Neural cell (in vitro differentiated cells): Measurements from ENCODE around the gene CLTB. TPM values are rescaled to one million over a fixed set of nuclear protein-coding genes. Genes with fewer than 3 reads are reported as not detected.

Experiments
- H2AFZ ChIP-seq: fragments of 200-600, 300-800 bp; sonication (generic), shearing (Covaris generic); 2 replicates; pipeline ENCODE4 v1.6.0; 2014; ENCODE audit warnings: low read depth, mild to moderate bottlenecking, antibody characterized with exemption, low read length, moderate library complexity
- H3F3A ChIP-seq: fragments of 200-600 bp; shearing (Covaris generic); 2 replicates; pipeline ENCODE4 v1.6.1; 2016; ENCODE audit warnings: mild to moderate bottlenecking, moderate library complexity, mixed read lengths, antibody characterized with exemption, low read length; ENCODE audit not compliant: insufficient read depth, poor library complexity, severe bottlenecking
- H3K27ac ChIP-seq: fragments of 200-600, 300-800 bp; sonication (generic), shearing (Covaris generic); 2 replicates; pipeline ENCODE4 v1.5.1; 2014; ENCODE audit warnings: mild to moderate bottlenecking, low read length, moderate library complexity
- H3K27me3 ChIP-seq: fragments of 300-800, 200-600 bp; sonication (generic), shearing (Covaris generic); 2 replicates; pipeline ENCODE4 v1.6.0; 2014; ENCODE audit warnings: mild to moderate bottlenecking, low read depth, low read length, moderate library complexity; ENCODE audit not compliant: insufficient read depth
- H3K36me3 ChIP-seq: fragments of 300-800, 200-600 bp; sonication (generic), shearing (Covaris generic); 2 replicates; pipeline ENCODE4 v1.5.1; 2014; ENCODE audit warnings: mild to moderate bottlenecking, antibody characterized with exemption, low read length, moderate library complexity; ENCODE audit not compliant: insufficient read depth
- H3K4me2 ChIP-seq: fragments of 300-800, 200-600 bp; sonication (generic), shearing (Covaris generic); 2 replicates; pipeline ENCODE4 v1.6.0; 2014; ENCODE audit warnings: mild to moderate bottlenecking, low read length
- H3K4me3 ChIP-seq: fragments of 300-800, 200-600 bp; sonication (generic), shearing (Covaris generic); 2 replicates; pipeline ENCODE4 v1.5.1; 2014; ENCODE audit warnings: mild to moderate bottlenecking, low read length, moderate library complexity
- H3K79me2 ChIP-seq: fragments of 200-600 bp; shearing (Covaris generic); replicated peaks from 2 replicates; pipeline ENCODE4 v1.6.0; 2014; ENCODE audit warnings: mild to moderate bottlenecking, low read length, moderate library complexity; ENCODE audit not compliant: insufficient read depth
- H3K9ac ChIP-seq: fragments of 300-800, 200-600 bp; sonication (generic), shearing (Covaris generic); 2 replicates; pipeline ENCODE4 v1.6.1; 2016; ENCODE audit warnings: mild to moderate bottlenecking, low read length, mixed read lengths
- H3K9me2 ChIP-seq: fragments of 200-600 bp; shearing (Covaris generic); 2 replicates; pipeline ENCODE4 v1.6.1; 2016; ENCODE audit warnings: mild to moderate bottlenecking, low read length, mixed read lengths; ENCODE audit not compliant: insufficient read depth
- H3K9me3 ChIP-seq: fragments of 200-600, 300-800 bp; sonication (generic), shearing (Covaris generic); 2 replicates; pipeline ENCODE4 v1.6.1; 2016; ENCODE audit warnings: mild to moderate bottlenecking, mixed run types, low read length, moderate library complexity, mixed read lengths
- H4K20me1 ChIP-seq: fragments of 200-600 bp; shearing (Covaris generic); 2 replicates; pipeline ENCODE4 v1.6.1; 2016; ENCODE audit warnings: mild to moderate bottlenecking, mixed run types; ENCODE audit not compliant: insufficient read depth
- EP300 ChIP-seq: fragments of 450-650 bp; conservative IDR thresholded peaks from 2 replicates; pipeline ENCODE4 v1.6.1; 2014; ENCODE audit warnings: antibody characterized with exemption, mild to moderate bottlenecking, moderate library complexity; ENCODE audit not compliant: poor library complexity, severe bottlenecking
- EZH2 ChIP-seq: fragments of 200-600, 300-800 bp; shearing (Covaris generic), sonication (generic); IDR thresholded peaks from 2 replicates; pipeline ENCODE4 v1.6.1; 2014; ENCODE audit warnings: antibody characterized with exemption, low read length, borderline replicate concordance, mild to moderate bottlenecking; ENCODE audit not compliant: insufficient read depth, poor library complexity, severe bottlenecking
- MXI1 ChIP-seq: fragments of 450-650 bp; conservative IDR thresholded peaks from 2 replicates; pipeline ENCODE4 v1.6.1; 2014; ENCODE audit warnings: antibody characterized with exemption, mild to moderate bottlenecking; ENCODE audit not compliant: poor library complexity, severe bottlenecking
- POLR2AphosphoS5 ChIP-seq: IDR thresholded peaks from 2 replicates; pipeline ENCODE4 v1.6.1; 2012
- RAD21 ChIP-seq: fragments of 450-650 bp; conservative IDR thresholded peaks from 2 replicates; pipeline ENCODE4 v1.6.1; 2014; ENCODE audit warnings: antibody characterized with exemption, mild to moderate bottlenecking, moderate library complexity
- SMC3 ChIP-seq: fragments of 450-650 bp; conservative IDR thresholded peaks from 2 replicates; pipeline ENCODE4 v1.6.1; 2014; ENCODE audit warnings: antibody characterized with exemption, mild to moderate bottlenecking, moderate library complexity; ENCODE audit not compliant: poor library complexity
- TAF1 ChIP-seq: IDR thresholded peaks from 2 replicates; pipeline ENCODE4 v1.6.1; 2012; ENCODE audit warnings: low read depth
- polyA plus RNA-seq: library from polyadenylated mRNA; depleted of rRNA; stranded (reverse); fragments of >200 nt; gene quantifications from 2 replicates; pipeline ENCODE4 v1.2.3, GENCODE V29; 2014
- TF ChIP-seq, protein P1 (sequence below): fragments of 450-650 bp; IDR thresholded peaks from 2 replicates; pipeline ENCODE4 v1.5.1; 2014; ENCODE audit warnings: antibody characterized with exemption, mild to moderate bottlenecking, moderate library complexity; ENCODE audit not compliant: poor library complexity, severe bottlenecking
- TF ChIP-seq, protein P2 (sequence below): IDR thresholded peaks from 2 replicates; pipeline ENCODE4 v1.6.1; 2012; ENCODE audit warnings: borderline replicate concordance

Gene CLTB
- polyA plus RNA-seq, 1 donor from 2014 or later = 239 TPM

DNA sequence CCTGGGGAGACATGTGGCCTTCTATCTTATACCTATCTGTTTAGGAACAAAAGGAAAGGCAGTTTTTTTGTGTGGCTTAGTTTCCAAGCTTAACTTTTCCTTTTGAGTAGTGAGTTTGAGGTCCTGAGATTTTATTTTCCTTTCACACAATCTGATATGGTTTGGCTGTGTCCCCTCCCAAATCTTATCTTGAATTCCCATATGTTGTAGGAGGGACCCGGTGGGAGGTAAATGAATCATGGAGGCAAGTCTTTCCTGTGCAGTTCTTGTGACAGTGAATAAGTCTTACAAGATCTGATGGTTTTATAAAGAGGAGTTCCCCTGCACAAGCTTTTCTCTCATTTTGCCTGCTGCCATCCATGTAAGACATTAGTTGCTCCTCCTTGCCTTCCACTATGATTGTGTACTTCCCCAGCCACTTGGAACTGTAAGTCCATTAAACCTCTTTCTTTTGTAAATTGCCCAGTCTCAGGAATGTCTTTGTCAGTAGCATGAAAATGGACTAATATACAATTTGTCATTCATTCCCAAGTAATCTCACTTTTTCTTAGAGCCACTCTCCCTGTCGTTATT is 4.7 kb upstream of the CLTB start:
- H4K20me1 ChIP-seq = no peaks in the 10 kb centered on the region
- no peak overlapping the region for H3K4me3 ChIP-seq

DNA sequence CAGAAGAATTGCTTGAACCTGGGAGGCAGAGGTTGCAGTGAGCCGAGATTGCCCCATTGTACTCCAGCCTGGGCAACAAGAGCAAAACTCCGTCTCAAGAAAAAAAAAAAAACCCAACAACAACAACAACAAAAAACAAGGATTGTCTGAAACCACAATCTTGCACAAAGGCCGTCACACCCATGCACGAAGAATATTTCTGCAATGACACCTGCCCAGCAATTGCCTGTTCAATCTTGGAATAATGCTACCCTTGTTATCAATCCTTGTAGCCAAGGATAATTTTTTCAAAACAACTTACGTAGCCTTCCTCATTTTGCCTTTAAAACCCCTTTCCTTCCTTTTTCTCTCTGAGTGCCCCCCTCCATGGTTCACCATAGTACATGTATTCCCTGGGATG is 3.7 kb upstream of the CLTB start:
- Histone ChIP-seq H3F3A (no peaks in the 10 kb centered on the region), H3K79me2 (peaks cover 4% of the 10 kb centered on the region), H3K9me2 (no peaks in the 10 kb centered on the region), H3K9me3 (no peaks in the 10 kb centered on the region), H3K9ac (no peak overlapping the region), H2AFZ (no peak overlapping the region), H3K36me3 (no peaks in the 10 kb centered on the region), H3K4me2 (no peak overlapping the region), H3K27me3 (no peaks in the 10 kb centered on the region), H3K27ac (no peak overlapping the region), H3K4me3 (no peak overlapping the region), H4K20me1 (no peaks in the 10 kb centered on the region)
- no peak for TF ChIP-seq SMC3
- TF ChIP-seq EZH2 = no peak
- TF ChIP-seq EP300 = no peak
- TF ChIP-seq RAD21 = no peak
- TF ChIP-seq POLR2AphosphoS5 = no peak
- no peak for TF ChIP-seq MXI1
- TF ChIP-seq TAF1 = no peak
- TF ChIP-seq, protein P1, sequence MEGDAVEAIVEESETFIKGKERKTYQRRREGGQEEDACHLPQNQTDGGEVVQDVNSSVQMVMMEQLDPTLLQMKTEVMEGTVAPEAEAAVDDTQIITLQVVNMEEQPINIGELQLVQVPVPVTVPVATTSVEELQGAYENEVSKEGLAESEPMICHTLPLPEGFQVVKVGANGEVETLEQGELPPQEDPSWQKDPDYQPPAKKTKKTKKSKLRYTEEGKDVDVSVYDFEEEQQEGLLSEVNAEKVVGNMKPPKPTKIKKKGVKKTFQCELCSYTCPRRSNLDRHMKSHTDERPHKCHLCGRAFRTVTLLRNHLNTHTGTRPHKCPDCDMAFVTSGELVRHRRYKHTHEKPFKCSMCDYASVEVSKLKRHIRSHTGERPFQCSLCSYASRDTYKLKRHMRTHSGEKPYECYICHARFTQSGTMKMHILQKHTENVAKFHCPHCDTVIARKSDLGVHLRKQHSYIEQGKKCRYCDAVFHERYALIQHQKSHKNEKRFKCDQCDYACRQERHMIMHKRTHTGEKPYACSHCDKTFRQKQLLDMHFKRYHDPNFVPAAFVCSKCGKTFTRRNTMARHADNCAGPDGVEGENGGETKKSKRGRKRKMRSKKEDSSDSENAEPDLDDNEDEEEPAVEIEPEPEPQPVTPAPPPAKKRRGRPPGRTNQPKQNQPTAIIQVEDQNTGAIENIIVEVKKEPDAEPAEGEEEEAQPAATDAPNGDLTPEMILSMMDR = no peak

More for the DNA sequence above, 4.7 kb upstream of the CLTB start:
- H3K36me3 ChIP-seq = no peaks in the 10 kb centered on the region
- TF ChIP-seq, protein P1 = no peak
- no peak for TF ChIP-seq MXI1
- no peak for TF ChIP-seq RAD21
- no peak for TF ChIP-seq POLR2AphosphoS5
- TF ChIP-seq SMC3 = no peak
- TF ChIP-seq TAF1 = no peak
- TF ChIP-seq, protein P2, sequence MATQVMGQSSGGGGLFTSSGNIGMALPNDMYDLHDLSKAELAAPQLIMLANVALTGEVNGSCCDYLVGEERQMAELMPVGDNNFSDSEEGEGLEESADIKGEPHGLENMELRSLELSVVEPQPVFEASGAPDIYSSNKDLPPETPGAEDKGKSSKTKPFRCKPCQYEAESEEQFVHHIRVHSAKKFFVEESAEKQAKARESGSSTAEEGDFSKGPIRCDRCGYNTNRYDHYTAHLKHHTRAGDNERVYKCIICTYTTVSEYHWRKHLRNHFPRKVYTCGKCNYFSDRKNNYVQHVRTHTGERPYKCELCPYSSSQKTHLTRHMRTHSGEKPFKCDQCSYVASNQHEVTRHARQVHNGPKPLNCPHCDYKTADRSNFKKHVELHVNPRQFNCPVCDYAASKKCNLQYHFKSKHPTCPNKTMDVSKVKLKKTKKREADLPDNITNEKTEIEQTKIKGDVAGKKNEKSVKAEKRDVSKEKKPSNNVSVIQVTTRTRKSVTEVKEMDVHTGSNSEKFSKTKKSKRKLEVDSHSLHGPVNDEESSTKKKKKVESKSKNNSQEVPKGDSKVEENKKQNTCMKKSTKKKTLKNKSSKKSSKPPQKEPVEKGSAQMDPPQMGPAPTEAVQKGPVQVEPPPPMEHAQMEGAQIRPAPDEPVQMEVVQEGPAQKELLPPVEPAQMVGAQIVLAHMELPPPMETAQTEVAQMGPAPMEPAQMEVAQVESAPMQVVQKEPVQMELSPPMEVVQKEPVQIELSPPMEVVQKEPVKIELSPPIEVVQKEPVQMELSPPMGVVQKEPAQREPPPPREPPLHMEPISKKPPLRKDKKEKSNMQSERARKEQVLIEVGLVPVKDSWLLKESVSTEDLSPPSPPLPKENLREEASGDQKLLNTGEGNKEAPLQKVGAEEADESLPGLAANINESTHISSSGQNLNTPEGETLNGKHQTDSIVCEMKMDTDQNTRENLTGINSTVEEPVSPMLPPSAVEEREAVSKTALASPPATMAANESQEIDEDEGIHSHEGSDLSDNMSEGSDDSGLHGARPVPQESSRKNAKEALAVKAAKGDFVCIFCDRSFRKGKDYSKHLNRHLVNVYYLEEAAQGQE = no peak
- TF ChIP-seq EP300 = no peak
- no peak for TF ChIP-seq EZH2
- no peaks in the 10 kb centered on the region for H3K9me2 ChIP-seq
- H2AFZ ChIP-seq = no peak overlapping the region
- H3K9me3 ChIP-seq = no peaks in the 10 kb centered on the region
- H3K9ac ChIP-seq = no peak overlapping the region
- H3K4me2 ChIP-seq = no peak overlapping the region
- no peaks in the 10 kb centered on the region for H3F3A ChIP-seq
- H3K79me2 ChIP-seq = no peaks in the 10 kb centered on the region
- no peaks in the 10 kb centered on the region for H3K27me3 ChIP-seq
- H3K27ac ChIP-seq = no peak overlapping the region
